K562 (cell line): ENCODE measurements around the gene LOXL4. TPM values are rescaled to one million over a fixed set of nuclear protein-coding genes. Genes with fewer than 3 reads are reported as not detected.

ENCODE experiments used
- ATAC-seq: fragments of 200-7000 bp; cut with Tn5 transposase; 3 replicates; pipeline ENCODE4 v1.9.1; 2020; ENCODE audit warnings: moderate library complexity
- BruUV-seq: library from RNA; stranded (reverse); fragments of 400-500 nt; replicated peaks from 2 replicates; lab custom pipeline; 2021; lab: Mats Ljungman, UMichigan
- CTCF ChIA-PET: fragments of 300-600 bp; formaldehyde crosslinking; extraction: SDS; loops from one replicate; lab custom pipeline; 2021; ENCODE audit warnings: low intra/inter-chr PET ratio; lab: Yijun Ruan, JAX
- POLR2A ChIA-PET: fragments of 300-600, 350-650 bp; sonication (Branson Sonifier 250); formaldehyde crosslinking; extraction: SDS; loops from one replicate; lab custom pipeline; 2021; ENCODE audit warnings: antibody characterized with exemption, inconsistent platforms; lab: Yijun Ruan, JAX
- DNase-seq, 4 experiments: peaks; one replicate each; pipeline versions ENCODE4 v3.0.0 to v3.0.0-alpha.2; 2011 to 2018; ENCODE audit warnings: low spot score in 3 of 4, mixed read lengths in 3 of 4; ENCODE audit errors: extremely low read depth in 1 of 4
- FAIRE-seq: peaks from 2 replicates; lab custom pipeline; 2011; peaks lifted over from hg19 to GRCh38; lab: Jason Lieb, UNC
- H2AFZ ChIP-seq: 2 replicates; pipeline ENCODE4 v1.6.0; 2011; ENCODE audit warnings: low read depth, low read length, control low read depth, inconsistent platforms
- H3K27ac ChIP-seq: fragments of 200-600 bp; 3 replicates; pipeline ENCODE4 v1.8.0; 2011; ENCODE audit warnings: low read depth, mild to moderate bottlenecking, control low read depth, inconsistent platforms, low read length, moderate library complexity, mixed read lengths; ENCODE audit errors: extremely low read depth
- H3K27me3 ChIP-seq, 2 experiments: fragments of 300-600 bp in 1 of 2; 2 replicates in 1 of 2; 3 replicates in 1 of 2; pipeline versions ENCODE4 v1.6.0 to v1.8.0; 2011; ENCODE audit warnings: inconsistent platforms in 2 of 2, low read length in 2 of 2, mild to moderate bottlenecking in 1 of 2, mixed read lengths in 1 of 2, moderate library complexity in 1 of 2; ENCODE audit not compliant: control insufficient read depth in 2 of 2, insufficient read depth in 2 of 2
- H3K36me3 ChIP-seq: fragments of 300-600 bp; 3 replicates; pipeline ENCODE4 v1.8.0; 2011; ENCODE audit warnings: mild to moderate bottlenecking, low read length, inconsistent platforms; ENCODE audit not compliant: control insufficient read depth, insufficient read depth
- H3K4me1 ChIP-seq, 2 experiments: fragments of 200-600 bp in 1 of 2; replicated peaks in 1 of 2; 2 replicates in 1 of 2; 3 replicates in 1 of 2; pipeline versions ENCODE4 v1.5.1 to v1.8.0; 2011; ENCODE audit warnings: inconsistent platforms in 2 of 2, low read length in 2 of 2, mild to moderate bottlenecking in 1 of 2, mixed read lengths in 1 of 2, moderate library complexity in 1 of 2; ENCODE audit not compliant: control insufficient read depth in 2 of 2, insufficient read depth in 2 of 2
- H3K4me2 ChIP-seq: 2 replicates; pipeline ENCODE4 v1.6.1; 2011; ENCODE audit warnings: low read length, control low read depth, inconsistent platforms, mixed read lengths; ENCODE audit not compliant: insufficient read depth
- H3K4me3 ChIP-seq: fragments of 200-600 bp; sonication (generic), shearing (Covaris generic); 2 replicates; pipeline ENCODE4 v1.5.1; 2016; ENCODE audit warnings: control low read depth, inconsistent platforms
- H3K79me2 ChIP-seq: fragments of 200-600 bp; 3 replicates; pipeline ENCODE4 v1.8.0; 2011; ENCODE audit warnings: low read length, inconsistent platforms; ENCODE audit not compliant: control insufficient read depth, insufficient read depth
- H3K9ac ChIP-seq, 2 experiments: 2 replicates each; pipeline versions ENCODE4 v1.6.0 to v1.6.1; 2011; ENCODE audit warnings: low read depth in 2 of 2, low read length in 2 of 2, control low read depth in 1 of 2, inconsistent platforms in 1 of 2, mild to moderate bottlenecking in 1 of 2, mixed read lengths in 1 of 2; ENCODE audit not compliant: insufficient read depth in 1 of 2
- H3K9me1 ChIP-seq: one replicate; pipeline ENCODE4 v1.6.0; 2011; ENCODE audit warnings: inconsistent platforms, mild to moderate bottlenecking, low read length, moderate library complexity; ENCODE audit not compliant: control insufficient read depth, insufficient read depth
- H3K9me3 ChIP-seq: replicated peaks from 2 replicates; pipeline ENCODE4 v1.5.1; 2011; ENCODE audit warnings: low read depth, low read length, inconsistent platforms; ENCODE audit not compliant: control insufficient read depth, insufficient read depth
- H4K20me1 ChIP-seq: replicated peaks from 2 replicates; pipeline ENCODE4 v1.6.1; 2011; ENCODE audit warnings: low read length, inconsistent platforms, mixed read lengths; ENCODE audit not compliant: control insufficient read depth, insufficient read depth
- BRD9 ChIP-seq: fragments of 450-650 bp; IDR thresholded peaks from 2 replicates; pipeline ENCODE4 v1.6.1; 2018; ENCODE audit warnings: low read depth; ENCODE audit not compliant: partially characterized antibody
- C11orf30 ChIP-seq: fragments of 450-650 bp; IDR thresholded peaks from 2 replicates; pipeline ENCODE4 v1.6.1; 2016; ENCODE audit warnings: low read depth, mild to moderate bottlenecking
- ELF2 ChIP-seq: fragments of 250-450 bp; sonication (Bioruptor Pico); IDR thresholded peaks from 2 replicates; pipeline ENCODE4 v1.5.0; 2021; ENCODE audit warnings: mild to moderate bottlenecking
- HIVEP1 ChIP-seq: fragments of 250-450 bp; sonication (Bioruptor Pico); IDR thresholded peaks from 2 replicates; pipeline ENCODE4 v1.4.0; 2020; ENCODE audit warnings: mild to moderate bottlenecking
- KLF16 ChIP-seq: IDR thresholded peaks from 2 replicates; pipeline ENCODE4 v1.6.1; 2016; ENCODE audit warnings: antibody characterized with exemption
- MYC ChIP-seq, 2 experiments: fragments of 250-450 bp in 1 of 2; sonication (Bioruptor Pico) in 1 of 2; IDR thresholded peaks; 2 replicates each; pipeline versions ENCODE4 v1.5.1 to v1.6.1; 2012 to 2021; ENCODE audit warnings: low read depth in 2 of 2, borderline replicate concordance in 1 of 2, improper control_type of control experiment in 1 of 2, low read length in 1 of 2, mild to moderate bottlenecking in 1 of 2, moderate library complexity in 1 of 2
- PRMT5 ChIP-seq: sonication (generic); formaldehyde crosslinking; IDR thresholded peaks from 2 replicates; pipeline ENCODE4 v1.5.0; 2020; ENCODE audit warnings: missing genetic modification reagents
- RBFOX2 ChIP-seq: fragments of 200-400 bp; formaldehyde crosslinking; IDR thresholded peaks from 2 replicates; pipeline ENCODE4 v1.6.1; 2017; ENCODE audit warnings: low read depth, mild to moderate bottlenecking, low read length, moderate library complexity
- TRIM24 ChIP-seq, 2 experiments: fragments of 450-650 bp; IDR thresholded peaks; 2 replicates each; pipeline ENCODE4 v1.6.1; 2016
- ZKSCAN1 ChIP-seq: fragments of 150-350 bp; IDR thresholded peaks from 2 replicates; pipeline ENCODE4 v1.6.1; 2016; ENCODE audit warnings: low read depth, low read length
- ZNF197 ChIP-seq: fragments of 200-800 bp; sonication (Bioruptor generic); IDR thresholded peaks from 2 replicates; pipeline ENCODE4 v1.6.1; 2016; ENCODE audit warnings: low read depth, missing genetic modification characterization, missing compliant biosample characterization
- ZNF445 ChIP-seq: fragments of 250-450 bp; sonication (Bioruptor Pico); IDR thresholded peaks from 2 replicates; pipeline ENCODE4 v1.4.0; 2020; ENCODE audit warnings: low read depth, mild to moderate bottlenecking, moderate library complexity
- in situ Hi-C: fragments of 300-500 bp; cut with MboI; formaldehyde crosslinking; loops from 4 replicates; pipeline ENCODE4 v1.15.0; 2018; ENCODE audit warnings: inconsistent platforms, mixed read lengths
- intact Hi-C: fragments of 100-400 bp; cut with micrococcal nuclease; formaldehyde crosslinking; loops from 2 replicates; pipeline ENCODE4 v1.14.2; 2022
- polyA plus RNA-seq, 8 experiments: library from polyadenylated mRNA; depleted of rRNA in 4 of 8; stranded (reverse) in 5 of 8; unstranded in 3 of 8; fragments of >200 nt; fragmentation: Nextera tagmentation in 2 of 8; fragmentation: Illumina TruSeq in 1 of 8; extraction: Ambion mirVana in 2 of 8; extraction: Trizol in 1 of 8; gene quantifications; 2 replicates each; pipeline versions ENCODE4 v1.2.1 to v1.2.3, GENCODE V29; 2011 to 2014; ENCODE audit warnings: inconsistent platforms in 1 of 8, missing spikeins in 1 of 8
- total RNA-seq, 7 experiments: library from RNA; depleted of rRNA in 6 of 7; stranded (reverse); fragments of >200 nt in 6 of 7; fragmentation: Illumina TruSeq in 2 of 7; extraction: Trizol in 2 of 7; gene quantifications; 2 replicates each; pipeline versions ENCODE4 v1.2.1 to v1.2.3, GENCODE V29; 2011 to 2021; ENCODE audit warnings: low replicate concordance in 1 of 7
- TF ChIP-seq, protein P1 (sequence below): sonication (generic); formaldehyde crosslinking; IDR thresholded peaks from 2 replicates; pipeline ENCODE4 v1.9.0; 2022; ENCODE audit warnings: mild to moderate bottlenecking, missing genetic modification reagents
- TF ChIP-seq, protein P2 (sequence below): fragments of 450-650 bp; IDR thresholded peaks from 2 replicates; pipeline ENCODE4 v1.6.1; 2017; ENCODE audit warnings: antibody characterized with exemption

Gene LOXL4
- total and polyA plus RNA-seq, 9 of the 15 experiments (the other 6 are each of a cell fraction or from before 2014, with no cell fraction given) = 0.03 to 0.35 (median 0.05) TPM; not detected in 3

DNA sequence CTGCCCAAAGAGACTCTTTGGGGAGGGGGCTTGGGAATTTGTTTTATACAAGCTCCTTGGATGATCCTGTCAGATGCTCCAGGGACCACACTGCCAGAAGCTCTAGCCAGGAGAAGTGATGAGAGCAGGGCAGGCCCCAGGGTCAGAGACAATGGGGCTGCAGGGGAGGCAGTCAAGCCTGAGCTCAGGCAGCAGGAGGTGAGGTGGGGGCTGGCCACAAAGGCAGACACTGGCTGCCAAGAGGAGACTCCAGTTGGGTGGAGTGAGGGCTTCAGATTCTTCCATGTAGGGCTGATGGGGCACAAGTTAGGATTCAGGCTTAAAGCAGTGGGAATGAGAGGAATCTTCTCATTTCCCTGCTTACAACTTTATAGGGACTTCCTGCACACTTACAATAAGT is 35.6 kb upstream of the LOXL4 start:
- Histone ChIP-seq H3K4me3 (no peak overlapping the region), H3K79me2 (no peaks in the 10 kb centered on the region), H2AFZ (no peak overlapping the region), H3K36me3 (no peaks in the 10 kb centered on the region), H4K20me1 (no peaks in the 10 kb centered on the region), H3K9me3 (no peaks in the 10 kb centered on the region)
- POLR2A ChIA-PET = interaction anchor here (0.6 kb wide), 1 partner anchor 36 kb away, joined by 3 read pairs; no protein-coding TSS in a partner anchor
- DNase-seq = no peak
- CTCF ChIA-PET = no interaction called here
- in situ Hi-C loops = loop anchor here (25.0 kb wide), 1 partner anchor 391 kb away; no protein-coding TSS in a partner anchor
- intact Hi-C loops = loop anchor here (10.0 kb wide), 1 partner anchor 389 kb away; no protein-coding TSS in a partner anchor
- ATAC-seq = no peak
- FAIRE-seq = no peak
- TF ChIP-seq, protein P1, sequence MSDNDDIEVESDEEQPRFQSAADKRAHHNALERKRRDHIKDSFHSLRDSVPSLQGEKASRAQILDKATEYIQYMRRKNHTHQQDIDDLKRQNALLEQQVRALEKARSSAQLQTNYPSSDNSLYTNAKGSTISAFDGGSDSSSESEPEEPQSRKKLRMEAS = no peak
- no peak for TF ChIP-seq ZKSCAN1
- no peak for TF ChIP-seq BRD9
- TF ChIP-seq TRIM24 (IDR thresholded peaks at IDR 0.05) = no peak
- TF ChIP-seq C11orf30 = no peak
- no peak for TF ChIP-seq ZNF445 (CRISPR knock-in tag)
- TF ChIP-seq ZNF197 (CRISPR knock-in tag) = no peak
- no peak for TF ChIP-seq MYC (IDR thresholded peaks at IDR 0.05; ENCODE audit: low read depth, low read length)
- no peak for TF ChIP-seq MYC (CRISPR knock-in tag; IDR thresholded peaks at IDR 0.05; ENCODE audit: borderline replicate concordance, low read depth)
- TF ChIP-seq KLF16 = no peak
- TF ChIP-seq PRMT5 (CRISPR knock-in tag) = no peak
- TF ChIP-seq ELF2 (CRISPR knock-in tag) = no peak
- TF ChIP-seq, protein P2, sequence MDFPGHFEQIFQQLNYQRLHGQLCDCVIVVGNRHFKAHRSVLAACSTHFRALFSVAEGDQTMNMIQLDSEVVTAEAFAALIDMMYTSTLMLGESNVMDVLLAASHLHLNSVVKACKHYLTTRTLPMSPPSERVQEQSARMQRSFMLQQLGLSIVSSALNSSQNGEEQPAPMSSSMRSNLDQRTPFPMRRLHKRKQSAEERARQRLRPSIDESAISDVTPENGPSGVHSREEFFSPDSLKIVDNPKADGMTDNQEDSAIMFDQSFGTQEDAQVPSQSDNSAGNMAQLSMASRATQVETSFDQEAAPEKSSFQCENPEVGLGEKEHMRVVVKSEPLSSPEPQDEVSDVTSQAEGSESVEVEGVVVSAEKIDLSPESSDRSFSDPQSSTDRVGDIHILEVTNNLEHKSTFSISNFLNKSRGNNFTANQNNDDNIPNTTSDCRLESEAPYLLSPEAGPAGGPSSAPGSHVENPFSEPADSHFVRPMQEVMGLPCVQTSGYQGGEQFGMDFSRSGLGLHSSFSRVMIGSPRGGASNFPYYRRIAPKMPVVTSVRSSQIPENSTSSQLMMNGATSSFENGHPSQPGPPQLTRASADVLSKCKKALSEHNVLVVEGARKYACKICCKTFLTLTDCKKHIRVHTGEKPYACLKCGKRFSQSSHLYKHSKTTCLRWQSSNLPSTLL = no peak
- no peak for TF ChIP-seq RBFOX2
- no peak for TF ChIP-seq HIVEP1 (CRISPR knock-in tag)
- TF ChIP-seq, all 486 proteins: peak for 0
- no peaks in the 10 kb centered on the region for H3K9me1 ChIP-seq
- H3K27ac ChIP-seq = no peak overlapping the region
- BruUV-seq = no TSS peak
- no peak overlapping the region for H3K9ac ChIP-seq
- no peaks in the 10 kb centered on the region for H3K4me1 ChIP-seq
- H3K4me2 ChIP-seq = no peak overlapping the region
- H3K27me3 ChIP-seq = peaks cover 0 to 34% of the 10 kb centered on the region in 2 experiments; a peak in 3 of 5 replicates
